Sigmoid colon (tissue), 4 donors: Measurements from ENCODE around the gene AQP5.

Experiments used
- EP300 ChIP-seq, 4 donors: sonication (generic); formaldehyde crosslinking; IDR thresholded peaks; one replicate each; pipeline ENCODE4 v1.6.1; 2017; ENCODE audit warnings: antibody characterized with exemption in 4 of 4
- POLR2A ChIP-seq, 2 donors: fragments of 450-650 bp; IDR thresholded peaks; one replicate each; pipeline ENCODE4 v1.6.1; 2016; ENCODE audit warnings: antibody characterized with exemption in 2 of 2, mild to moderate bottlenecking in 2 of 2, moderate library complexity in 2 of 2
- TF ChIP-seq, protein P1 (sequence below), 4 experiments: fragments of 450-650 bp in 3 of 4; fragments of 200-600 bp in 1 of 4; IDR thresholded peaks; one replicate each; pipeline ENCODE4 v1.5.1; 2016 to 2019; ENCODE audit warnings: antibody characterized with exemption in 4 of 4, mild to moderate bottlenecking in 3 of 4, moderate library complexity in 2 of 4

DNA sequence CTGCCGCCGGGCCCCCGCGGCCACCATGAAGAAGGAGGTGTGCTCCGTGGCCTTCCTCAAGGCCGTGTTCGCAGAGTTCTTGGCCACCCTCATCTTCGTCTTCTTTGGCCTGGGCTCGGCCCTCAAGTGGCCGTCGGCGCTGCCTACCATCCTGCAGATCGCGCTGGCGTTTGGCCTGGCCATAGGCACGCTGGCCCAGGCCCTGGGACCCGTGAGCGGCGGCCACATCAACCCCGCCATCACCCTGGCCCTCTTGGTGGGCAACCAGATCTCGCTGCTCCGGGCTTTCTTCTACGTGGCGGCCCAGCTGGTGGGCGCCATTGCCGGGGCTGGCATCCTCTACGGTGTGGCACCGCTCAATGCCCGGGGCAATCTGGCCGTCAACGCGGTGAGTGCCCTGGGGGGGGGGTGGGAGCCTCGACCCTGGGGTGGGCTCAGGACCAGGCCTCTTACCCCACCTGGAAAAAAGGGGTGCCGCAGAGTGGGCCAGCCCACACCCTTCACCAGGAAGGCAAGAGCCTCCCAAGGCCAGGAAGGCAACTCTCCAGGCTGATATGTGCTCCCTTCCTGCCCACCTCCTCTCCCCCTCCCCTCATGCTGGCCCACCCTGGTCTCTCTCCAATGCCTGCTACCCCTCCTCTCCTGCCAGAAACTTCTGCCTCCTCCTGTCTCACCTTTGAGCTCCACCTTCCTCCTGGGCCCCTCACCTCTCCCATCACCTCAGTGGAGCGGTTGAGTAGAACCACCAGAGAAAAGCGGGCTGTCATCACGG lies 507 bp downstream of the AQP5 start:
- no peak for TF ChIP-seq POLR2A (IDR thresholded peaks at IDR 0.05)
- TF ChIP-seq, protein P1, sequence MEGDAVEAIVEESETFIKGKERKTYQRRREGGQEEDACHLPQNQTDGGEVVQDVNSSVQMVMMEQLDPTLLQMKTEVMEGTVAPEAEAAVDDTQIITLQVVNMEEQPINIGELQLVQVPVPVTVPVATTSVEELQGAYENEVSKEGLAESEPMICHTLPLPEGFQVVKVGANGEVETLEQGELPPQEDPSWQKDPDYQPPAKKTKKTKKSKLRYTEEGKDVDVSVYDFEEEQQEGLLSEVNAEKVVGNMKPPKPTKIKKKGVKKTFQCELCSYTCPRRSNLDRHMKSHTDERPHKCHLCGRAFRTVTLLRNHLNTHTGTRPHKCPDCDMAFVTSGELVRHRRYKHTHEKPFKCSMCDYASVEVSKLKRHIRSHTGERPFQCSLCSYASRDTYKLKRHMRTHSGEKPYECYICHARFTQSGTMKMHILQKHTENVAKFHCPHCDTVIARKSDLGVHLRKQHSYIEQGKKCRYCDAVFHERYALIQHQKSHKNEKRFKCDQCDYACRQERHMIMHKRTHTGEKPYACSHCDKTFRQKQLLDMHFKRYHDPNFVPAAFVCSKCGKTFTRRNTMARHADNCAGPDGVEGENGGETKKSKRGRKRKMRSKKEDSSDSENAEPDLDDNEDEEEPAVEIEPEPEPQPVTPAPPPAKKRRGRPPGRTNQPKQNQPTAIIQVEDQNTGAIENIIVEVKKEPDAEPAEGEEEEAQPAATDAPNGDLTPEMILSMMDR (IDR thresholded peaks at IDR 0.05), result no peak
- TF ChIP-seq EP300 (IDR thresholded peaks at IDR 0.05), result no peak
